Neural cell (in vitro differentiated cells): ENCODE results near the gene ZC3H7A.

Source experiments
- EP300 ChIP-seq: fragments of 450-650 bp; conservative IDR thresholded peaks from 2 replicates; pipeline ENCODE4 v1.6.1; 2014; ENCODE audit warnings: antibody characterized with exemption, mild to moderate bottlenecking, moderate library complexity; ENCODE audit not compliant: poor library complexity, severe bottlenecking
- POLR2AphosphoS5 ChIP-seq: IDR thresholded peaks from 2 replicates; pipeline ENCODE4 v1.6.1; 2012
- TF ChIP-seq, protein P1 (sequence below): fragments of 450-650 bp; IDR thresholded peaks from 2 replicates; pipeline ENCODE4 v1.5.1; 2014; ENCODE audit warnings: antibody characterized with exemption, mild to moderate bottlenecking, moderate library complexity; ENCODE audit not compliant: poor library complexity, severe bottlenecking
- TF ChIP-seq, protein P2 (sequence below): IDR thresholded peaks from 2 replicates; pipeline ENCODE4 v1.6.1; 2012; ENCODE audit warnings: borderline replicate concordance

DNA sequence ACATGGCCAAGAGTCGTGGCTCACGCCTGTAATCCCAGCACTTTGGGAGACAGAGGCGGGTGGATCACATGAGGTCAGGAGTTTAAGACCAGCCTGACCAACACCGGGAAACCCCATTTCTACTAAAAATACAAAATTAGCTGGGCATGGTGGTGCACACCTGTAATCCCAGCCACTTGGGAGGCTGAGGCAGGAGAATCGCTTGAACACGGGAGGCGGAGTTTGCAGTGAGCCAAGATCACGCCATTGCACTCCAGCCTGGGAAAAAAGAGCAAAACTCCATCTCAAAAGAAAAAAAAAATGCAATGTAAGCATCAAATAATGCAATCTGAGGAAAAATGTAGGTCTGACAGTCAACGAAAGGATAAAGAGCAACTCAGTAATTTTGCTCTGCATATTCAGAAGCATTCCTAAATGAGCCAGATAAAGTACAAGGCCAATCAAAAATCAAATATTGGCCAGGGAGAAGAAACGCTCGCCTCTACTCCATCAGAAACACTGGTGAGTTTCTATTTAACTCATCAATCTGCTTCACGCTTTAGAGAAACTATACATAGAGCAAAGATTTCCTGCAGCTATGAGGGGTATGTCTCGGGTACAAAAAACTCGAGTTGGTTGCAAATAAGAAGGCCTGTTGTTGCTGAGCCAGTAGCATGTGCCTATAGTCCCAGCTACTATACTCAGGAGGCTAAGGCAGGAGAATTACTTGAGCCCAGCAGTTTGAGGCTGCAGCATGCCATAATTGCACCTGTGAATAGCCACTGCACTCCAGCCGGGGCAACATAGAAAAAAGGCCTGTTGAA, 58.1 kb downstream of the ZC3H7A start:
- TF ChIP-seq POLR2AphosphoS5 (no peak), EP300 (no peak)
- TF ChIP-seq, protein P1, sequence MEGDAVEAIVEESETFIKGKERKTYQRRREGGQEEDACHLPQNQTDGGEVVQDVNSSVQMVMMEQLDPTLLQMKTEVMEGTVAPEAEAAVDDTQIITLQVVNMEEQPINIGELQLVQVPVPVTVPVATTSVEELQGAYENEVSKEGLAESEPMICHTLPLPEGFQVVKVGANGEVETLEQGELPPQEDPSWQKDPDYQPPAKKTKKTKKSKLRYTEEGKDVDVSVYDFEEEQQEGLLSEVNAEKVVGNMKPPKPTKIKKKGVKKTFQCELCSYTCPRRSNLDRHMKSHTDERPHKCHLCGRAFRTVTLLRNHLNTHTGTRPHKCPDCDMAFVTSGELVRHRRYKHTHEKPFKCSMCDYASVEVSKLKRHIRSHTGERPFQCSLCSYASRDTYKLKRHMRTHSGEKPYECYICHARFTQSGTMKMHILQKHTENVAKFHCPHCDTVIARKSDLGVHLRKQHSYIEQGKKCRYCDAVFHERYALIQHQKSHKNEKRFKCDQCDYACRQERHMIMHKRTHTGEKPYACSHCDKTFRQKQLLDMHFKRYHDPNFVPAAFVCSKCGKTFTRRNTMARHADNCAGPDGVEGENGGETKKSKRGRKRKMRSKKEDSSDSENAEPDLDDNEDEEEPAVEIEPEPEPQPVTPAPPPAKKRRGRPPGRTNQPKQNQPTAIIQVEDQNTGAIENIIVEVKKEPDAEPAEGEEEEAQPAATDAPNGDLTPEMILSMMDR = no peak
- TF ChIP-seq, protein P2, sequence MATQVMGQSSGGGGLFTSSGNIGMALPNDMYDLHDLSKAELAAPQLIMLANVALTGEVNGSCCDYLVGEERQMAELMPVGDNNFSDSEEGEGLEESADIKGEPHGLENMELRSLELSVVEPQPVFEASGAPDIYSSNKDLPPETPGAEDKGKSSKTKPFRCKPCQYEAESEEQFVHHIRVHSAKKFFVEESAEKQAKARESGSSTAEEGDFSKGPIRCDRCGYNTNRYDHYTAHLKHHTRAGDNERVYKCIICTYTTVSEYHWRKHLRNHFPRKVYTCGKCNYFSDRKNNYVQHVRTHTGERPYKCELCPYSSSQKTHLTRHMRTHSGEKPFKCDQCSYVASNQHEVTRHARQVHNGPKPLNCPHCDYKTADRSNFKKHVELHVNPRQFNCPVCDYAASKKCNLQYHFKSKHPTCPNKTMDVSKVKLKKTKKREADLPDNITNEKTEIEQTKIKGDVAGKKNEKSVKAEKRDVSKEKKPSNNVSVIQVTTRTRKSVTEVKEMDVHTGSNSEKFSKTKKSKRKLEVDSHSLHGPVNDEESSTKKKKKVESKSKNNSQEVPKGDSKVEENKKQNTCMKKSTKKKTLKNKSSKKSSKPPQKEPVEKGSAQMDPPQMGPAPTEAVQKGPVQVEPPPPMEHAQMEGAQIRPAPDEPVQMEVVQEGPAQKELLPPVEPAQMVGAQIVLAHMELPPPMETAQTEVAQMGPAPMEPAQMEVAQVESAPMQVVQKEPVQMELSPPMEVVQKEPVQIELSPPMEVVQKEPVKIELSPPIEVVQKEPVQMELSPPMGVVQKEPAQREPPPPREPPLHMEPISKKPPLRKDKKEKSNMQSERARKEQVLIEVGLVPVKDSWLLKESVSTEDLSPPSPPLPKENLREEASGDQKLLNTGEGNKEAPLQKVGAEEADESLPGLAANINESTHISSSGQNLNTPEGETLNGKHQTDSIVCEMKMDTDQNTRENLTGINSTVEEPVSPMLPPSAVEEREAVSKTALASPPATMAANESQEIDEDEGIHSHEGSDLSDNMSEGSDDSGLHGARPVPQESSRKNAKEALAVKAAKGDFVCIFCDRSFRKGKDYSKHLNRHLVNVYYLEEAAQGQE = no peak
